ENCODE results near the gene LOXHD1.

LOXHD1 gene, protein sequence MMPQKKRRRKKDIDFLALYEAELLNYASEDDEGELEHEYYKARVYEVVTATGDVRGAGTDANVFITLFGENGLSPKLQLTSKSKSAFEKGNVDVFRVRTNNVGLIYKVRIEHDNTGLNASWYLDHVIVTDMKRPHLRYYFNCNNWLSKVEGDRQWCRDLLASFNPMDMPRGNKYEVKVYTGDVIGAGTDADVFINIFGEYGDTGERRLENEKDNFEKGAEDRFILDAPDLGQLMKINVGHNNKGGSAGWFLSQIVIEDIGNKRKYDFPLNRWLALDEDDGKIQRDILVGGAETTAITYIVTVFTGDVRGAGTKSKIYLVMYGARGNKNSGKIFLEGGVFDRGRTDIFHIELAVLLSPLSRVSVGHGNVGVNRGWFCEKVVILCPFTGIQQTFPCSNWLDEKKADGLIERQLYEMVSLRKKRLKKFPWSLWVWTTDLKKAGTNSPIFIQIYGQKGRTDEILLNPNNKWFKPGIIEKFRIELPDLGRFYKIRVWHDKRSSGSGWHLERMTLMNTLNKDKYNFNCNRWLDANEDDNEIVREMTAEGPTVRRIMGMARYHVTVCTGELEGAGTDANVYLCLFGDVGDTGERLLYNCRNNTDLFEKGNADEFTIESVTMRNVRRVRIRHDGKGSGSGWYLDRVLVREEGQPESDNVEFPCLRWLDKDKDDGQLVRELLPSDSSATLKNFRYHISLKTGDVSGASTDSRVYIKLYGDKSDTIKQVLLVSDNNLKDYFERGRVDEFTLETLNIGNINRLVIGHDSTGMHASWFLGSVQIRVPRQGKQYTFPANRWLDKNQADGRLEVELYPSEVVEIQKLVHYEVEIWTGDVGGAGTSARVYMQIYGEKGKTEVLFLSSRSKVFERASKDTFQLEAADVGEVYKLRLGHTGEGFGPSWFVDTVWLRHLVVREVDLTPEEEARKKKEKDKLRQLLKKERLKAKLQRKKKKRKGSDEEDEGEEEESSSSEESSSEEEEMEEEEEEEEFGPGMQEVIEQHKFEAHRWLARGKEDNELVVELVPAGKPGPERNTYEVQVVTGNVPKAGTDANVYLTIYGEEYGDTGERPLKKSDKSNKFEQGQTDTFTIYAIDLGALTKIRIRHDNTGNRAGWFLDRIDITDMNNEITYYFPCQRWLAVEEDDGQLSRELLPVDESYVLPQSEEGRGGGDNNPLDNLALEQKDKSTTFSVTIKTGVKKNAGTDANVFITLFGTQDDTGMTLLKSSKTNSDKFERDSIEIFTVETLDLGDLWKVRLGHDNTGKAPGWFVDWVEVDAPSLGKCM (N-terminal part only)

DNA sequence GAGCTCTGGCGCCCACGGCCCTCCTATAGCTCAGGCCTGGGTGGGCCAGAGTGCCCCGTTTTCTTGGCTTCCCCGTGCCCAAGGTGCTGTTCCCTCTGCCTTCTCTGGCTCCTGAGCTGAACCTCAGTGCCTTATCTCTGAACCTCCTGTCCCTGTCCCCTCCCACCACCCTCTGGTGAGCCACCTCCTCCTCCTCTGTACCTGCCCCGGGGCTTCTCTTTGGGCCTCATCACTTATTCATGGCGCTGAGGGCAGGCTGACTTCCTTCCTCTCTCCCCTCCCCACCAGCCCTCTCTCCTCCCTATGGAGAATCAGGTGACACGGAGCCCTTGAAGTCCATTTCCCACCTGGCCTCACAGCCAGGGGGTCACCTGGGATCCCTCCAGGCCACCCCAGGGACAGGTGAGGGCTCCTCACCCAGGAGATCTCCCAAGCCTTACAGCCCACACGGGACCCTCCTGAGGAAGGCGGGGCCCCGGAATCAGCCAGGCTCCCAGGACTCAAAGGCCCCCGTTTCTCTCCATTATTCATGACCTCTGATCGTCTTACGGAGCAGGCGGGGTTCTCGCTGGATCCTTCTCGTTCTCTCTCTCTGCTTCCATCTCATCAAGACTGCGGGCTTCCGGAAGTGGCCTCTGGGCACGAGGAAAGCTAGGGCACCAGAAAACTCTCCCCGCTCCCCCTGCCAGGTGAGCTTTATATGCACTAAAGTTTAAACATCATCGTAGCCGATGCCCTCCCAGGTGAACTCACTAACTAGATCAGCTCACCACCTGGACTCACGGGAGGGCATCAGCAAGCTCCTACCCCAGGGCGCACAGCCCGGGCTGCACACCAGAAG is at the start of gene LOXHD1:
LOXHD1 (minus strand) TSS at position 106 of the 841 bp plus-strand sequence. CDS start 187 bp downstream, outside the sequence.
- TF ChIP-seq Cebpa-rat (IDR thresholded peaks at IDR 0.05), result no peak
- Histone ChIP-seq H3K4me1 (peaks cover 2 to 34% (median 24%) of the 10 kb centered on the region in 10 experiments; a peak in 19 of 20 replicates), H3K4me3 (no peak within 1 kb of the TSS), H3K36me3 (no peaks in the 10 kb centered on the region), H4K20me1 (no peaks in the 10 kb centered on the region), H3K4me2 (peak within 1 kb of the TSS in 7 of 11 experiments; percentile 1 to 31 (median 25); a peak in 5 of 22 replicates), H3K27me3 (no peaks in the 10 kb centered on the region), H3K9me3 (replicated peaks in 1 of 11) (no peaks in the 10 kb centered on the region), H3K27ac (no peak within 1 kb of the TSS), H3K9ac (peak within 1 kb of the TSS in 3 of 11 experiments; percentile 4 to 14 (median 9); a peak in 1 of 22 replicates)

DNA sequence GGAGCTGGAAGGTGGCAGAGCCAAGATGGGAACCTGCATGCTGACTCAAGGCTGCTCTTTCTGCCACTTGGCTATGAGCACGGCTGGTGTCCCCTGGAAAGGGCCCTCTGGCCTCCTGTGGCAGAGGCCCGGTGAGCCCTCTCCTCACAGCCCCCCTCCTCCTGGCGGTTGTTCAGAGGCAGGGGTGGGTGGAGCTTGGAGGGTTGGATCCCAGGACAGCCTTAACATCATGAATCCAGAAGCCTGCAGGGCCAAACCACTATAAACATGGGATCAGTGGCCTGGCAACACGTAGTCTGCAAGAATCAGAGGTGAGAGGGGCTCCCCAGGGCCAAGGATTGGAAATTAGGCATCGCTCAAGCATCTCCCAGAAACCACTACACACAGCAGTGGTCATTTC is 48.5 kb upstream of the LOXHD1 start:
- Histone ChIP-seq H3K4me2 (peak overlapping the region in 1 of 11 experiments; percentile 7; a peak in 1 of 22 replicates), H3K9me3 (replicated peaks in 1 of 11) (no peaks in the 10 kb centered on the region), H3K9ac (no peak overlapping the region), H3K36me3 (no peaks in the 10 kb centered on the region), H3K27me3 (no peaks in the 10 kb centered on the region), H3K4me1 (peaks cover 0 to 44% (median 24%) of the 10 kb centered on the region in 10 experiments; a peak in 17 of 20 replicates), H4K20me1 (no peaks in the 10 kb centered on the region; a peak in 1 of 22 replicates), H3K27ac (no peak overlapping the region), H3K4me3 (no peak overlapping the region)
- no peak for TF ChIP-seq Cebpa-rat (IDR thresholded peaks at IDR 0.05)

DNA sequence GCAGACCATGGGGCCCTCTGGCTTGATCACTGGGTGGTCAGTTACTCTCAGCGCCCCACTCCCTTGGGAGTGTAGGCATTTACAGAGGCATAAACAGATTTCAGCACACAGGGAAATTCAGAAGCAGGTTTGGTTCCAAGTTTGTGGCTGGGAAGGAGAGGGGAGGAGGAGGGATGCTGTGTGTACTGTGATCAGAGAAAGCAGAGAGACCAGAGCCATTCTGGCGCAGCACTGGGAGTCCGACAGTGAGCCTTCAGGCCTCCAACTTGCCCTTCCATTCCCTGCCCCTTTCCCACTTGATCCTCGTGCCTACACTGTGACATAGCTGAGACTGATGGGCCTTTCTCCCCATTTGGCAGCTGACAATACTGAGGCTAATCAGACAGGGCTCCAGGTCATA is 47.8 kb upstream of the LOXHD1 start:
- Histone ChIP-seq H3K4me2 (peak overlapping the region in 8 of 11 experiments; percentile 7 to 48 (median 42); a peak in 11 of 22 replicates), H3K27ac (no peak overlapping the region), H3K36me3 (no peaks in the 10 kb centered on the region), H3K9ac (no peak overlapping the region), H3K9me3 (replicated peaks in 1 of 11) (no peaks in the 10 kb centered on the region), H3K27me3 (no peaks in the 10 kb centered on the region), H3K4me3 (no peak overlapping the region), H3K4me1 (peaks cover 0 to 38% (median 17%) of the 10 kb centered on the region in 10 experiments; a peak in 15 of 20 replicates), H4K20me1 (no peaks in the 10 kb centered on the region; a peak in 1 of 22 replicates)
- TF ChIP-seq Cebpa-rat (IDR thresholded peaks at IDR 0.05), result no peak

DNA sequence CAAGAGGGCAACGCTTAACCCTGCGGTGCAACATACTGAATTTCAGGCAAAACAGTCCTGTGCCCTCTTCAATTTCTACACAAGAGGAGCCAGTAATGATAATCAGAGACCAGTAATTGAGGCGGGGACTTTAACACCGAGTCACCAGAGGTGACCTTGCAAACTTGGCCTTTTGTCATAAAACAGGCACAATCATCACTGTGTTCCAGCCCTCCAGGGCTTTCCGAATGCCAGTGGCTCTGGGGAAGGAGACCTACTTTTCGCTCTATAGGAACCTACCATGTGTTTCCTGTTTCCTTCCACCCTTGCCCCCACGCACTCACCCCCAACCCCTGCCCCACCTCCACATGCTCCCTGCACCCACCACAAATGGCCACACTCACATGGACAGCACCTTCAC is 47.2 kb upstream of the LOXHD1 start:
- Histone ChIP-seq H3K36me3 (no peaks in the 10 kb centered on the region), H3K9ac (no peak overlapping the region), H3K4me1 (peaks cover 0 to 38% (median 16%) of the 10 kb centered on the region in 10 experiments; a peak in 15 of 20 replicates), H3K9me3 (replicated peaks in 1 of 11) (no peaks in the 10 kb centered on the region), H3K4me2 (peak overlapping the region in 8 of 11 experiments; percentile 7 to 48 (median 42); a peak in 14 of 22 replicates), H3K27ac (no peak overlapping the region), H3K4me3 (no peak overlapping the region), H4K20me1 (no peaks in the 10 kb centered on the region; a peak in 1 of 22 replicates), H3K27me3 (no peaks in the 10 kb centered on the region)
- TF ChIP-seq Cebpa-rat (IDR thresholded peaks at IDR 0.05), result no peak

DNA sequence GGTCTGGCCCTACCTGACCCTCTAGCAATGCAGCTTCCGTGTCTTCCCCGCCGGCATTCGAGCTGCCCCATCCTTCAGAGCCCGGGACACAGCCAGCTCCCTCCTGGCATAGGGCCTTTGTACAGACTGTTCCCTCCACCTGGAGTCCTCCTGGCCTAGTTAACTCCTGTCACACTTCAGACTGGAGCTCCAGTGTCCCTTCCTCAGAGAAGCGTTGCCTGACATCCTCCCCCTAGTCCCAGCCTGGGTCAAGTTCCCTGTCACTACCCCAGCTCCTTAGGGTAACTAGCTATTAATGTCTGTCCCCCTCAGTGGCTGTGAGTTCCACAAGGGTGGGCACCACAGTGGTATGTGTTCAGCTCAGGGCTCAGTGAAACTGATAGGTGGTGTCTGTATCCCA is 45.5 kb upstream of the LOXHD1 start:
- no peaks in the 10 kb centered on the region; a peak in 1 of 22 replicates for H4K20me1 ChIP-seq
- no peaks in the 10 kb centered on the region; a peak in 1 of 22 replicates for H3K36me3 ChIP-seq
- no peak overlapping the region for H3K4me3 ChIP-seq
- no peak overlapping the region for H3K27ac ChIP-seq
- H3K4me1 ChIP-seq, result peaks cover 0 to 38% (median 16%) of the 10 kb centered on the region in 10 experiments; a peak in 15 of 20 replicates
- no peak for TF ChIP-seq Cebpa-rat (IDR thresholded peaks at IDR 0.05)
- H3K9me3 ChIP-seq (replicated peaks in 1 of 11), result peaks cover 0 to 13% (median 10%) of the 10 kb centered on the region in 11 experiments; a peak in 14 of 22 replicates
- no peaks in the 10 kb centered on the region for H3K27me3 ChIP-seq
- H3K4me2 ChIP-seq, result peak overlapping the region in 3 of 11 experiments; percentile 3 to 10 (median 10); a peak in 2 of 22 replicates
- H3K9ac ChIP-seq, result no peak overlapping the region

DNA sequence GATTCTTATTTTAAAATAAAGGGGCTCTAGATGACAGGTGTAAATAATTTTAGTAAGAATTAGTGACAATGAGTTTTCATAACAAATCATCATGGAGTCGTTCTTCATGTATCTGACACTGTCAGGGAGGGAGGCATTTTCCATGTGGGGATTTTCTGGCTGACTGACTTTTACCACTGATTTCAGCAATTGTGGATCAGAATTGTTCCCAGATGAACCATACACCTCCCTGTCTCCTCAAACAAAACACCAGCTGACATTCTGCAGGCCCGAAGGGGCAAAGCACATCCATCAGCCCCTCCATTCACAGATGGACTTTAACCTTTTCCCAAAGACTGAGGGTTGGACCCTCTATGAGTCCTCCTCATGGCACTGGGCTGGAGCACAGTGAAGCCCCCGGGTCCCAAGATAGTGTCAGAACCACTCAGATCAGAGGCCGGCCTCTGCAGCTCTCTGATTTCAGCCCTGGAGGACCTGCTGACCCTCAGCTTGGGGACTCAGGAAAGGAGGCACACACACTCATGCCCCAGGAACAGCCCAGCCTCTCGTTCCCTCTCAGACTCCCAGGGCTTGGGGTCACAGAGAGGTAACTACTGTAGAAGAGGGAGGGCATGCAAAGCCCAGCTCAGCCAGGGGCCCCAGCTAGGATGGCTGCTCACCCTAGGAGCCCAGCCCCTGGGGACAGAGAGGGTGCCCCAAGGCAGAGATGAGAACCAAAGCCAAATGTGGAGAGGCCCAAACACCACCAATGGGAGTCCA is 43.2 kb upstream of the LOXHD1 start:
- Histone ChIP-seq H3K4me2 (no peak overlapping the region), H3K9me3 (replicated peaks in 1 of 11) (peaks cover 0 to 15% (median 10%) of the 10 kb centered on the region in 11 experiments; a peak in 14 of 22 replicates), H3K4me3 (no peak overlapping the region), H3K27me3 (no peaks in the 10 kb centered on the region), H3K36me3 (no peaks in the 10 kb centered on the region; a peak in 1 of 22 replicates), H3K4me1 (peaks cover 0 to 32% (median 20%) of the 10 kb centered on the region in 10 experiments; a peak in 15 of 20 replicates), H3K9ac (no peak overlapping the region), H3K27ac (no peak overlapping the region), H4K20me1 (no peaks in the 10 kb centered on the region; a peak in 1 of 22 replicates)
- no peak for TF ChIP-seq Cebpa-rat (IDR thresholded peaks at IDR 0.05)

DNA sequence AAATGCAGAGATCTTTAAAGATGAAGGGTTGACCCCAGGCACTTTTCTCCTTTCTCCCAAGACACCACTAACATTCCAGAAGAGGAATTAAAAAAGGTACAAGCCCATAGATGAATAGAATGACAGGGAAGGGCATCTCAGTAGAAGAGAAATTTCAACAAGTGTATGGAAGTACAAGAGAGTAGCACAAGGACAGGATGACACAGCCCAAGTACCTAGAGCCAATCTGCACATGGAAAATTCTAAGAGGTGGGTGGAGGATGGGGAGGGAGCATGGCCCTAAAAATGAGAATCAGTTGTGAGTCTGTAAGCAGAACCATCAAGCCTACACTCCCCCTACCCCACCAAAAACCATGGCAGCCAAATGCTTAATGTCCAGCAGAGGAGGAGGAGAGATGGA is 39.7 kb upstream of the LOXHD1 start:
- TF ChIP-seq Cebpa-rat (IDR thresholded peaks at IDR 0.05), result no peak
- no peak overlapping the region for H3K4me2 ChIP-seq
- no peaks in the 10 kb centered on the region; a peak in 1 of 22 replicates for H3K36me3 ChIP-seq
- H3K4me3 ChIP-seq, result no peak overlapping the region
- H3K9ac ChIP-seq, result no peak overlapping the region
- H3K27me3 ChIP-seq, result no peaks in the 10 kb centered on the region
- peaks cover 0 to 6% (median 0%) of the 10 kb centered on the region in 10 experiments; a peak in 2 of 20 replicates for H3K4me1 ChIP-seq
- no peaks in the 10 kb centered on the region for H4K20me1 ChIP-seq
- peaks cover 0 to 15% (median 10%) of the 10 kb centered on the region in 11 experiments; a peak in 14 of 22 replicates for H3K9me3 ChIP-seq (replicated peaks in 1 of 11)
- no peak overlapping the region for H3K27ac ChIP-seq

Data from BLaER1 treated with 17β-estradiol and CSF1 and Interleukin-3, amounts not matched to agents 10 nM and 100 nM (cell line).